HUES64 (cell line): ENCODE data around the gene LRRC7. TPM values are rescaled to one million over a fixed set of nuclear protein-coding genes. Genes with fewer than 3 reads are reported as not detected.

ENCODE experiments used
- H3K27ac ChIP-seq: 2 replicates; pipeline ENCODE4 v1.7.0; 2013; ENCODE audit warnings: low read depth, low read length, inconsistent platforms
- H3K27me3 ChIP-seq: 2 replicates; pipeline ENCODE4 v1.6.1; 2013; ENCODE audit warnings: mild to moderate bottlenecking, low read length; ENCODE audit not compliant: insufficient read depth
- H3K36me3 ChIP-seq: 2 replicates; pipeline ENCODE4 v1.6.1; 2013; ENCODE audit warnings: mild to moderate bottlenecking, low read length; ENCODE audit not compliant: insufficient read depth
- H3K4me1 ChIP-seq: 2 replicates; pipeline ENCODE4 v1.6.1; 2013; ENCODE audit warnings: mild to moderate bottlenecking, low read length, moderate library complexity; ENCODE audit not compliant: insufficient read depth
- H3K4me3 ChIP-seq: 2 replicates; pipeline ENCODE4 v1.5.1; 2013; ENCODE audit warnings: mild to moderate bottlenecking, low read length, moderate library complexity
- H3K9ac ChIP-seq: 2 replicates; pipeline ENCODE4 v1.6.1; 2013; ENCODE audit warnings: mild to moderate bottlenecking, low read depth, low read length
- H3K9me3 ChIP-seq: 2 replicates; pipeline ENCODE4 v1.6.1; 2013; ENCODE audit warnings: low read depth, low read length; ENCODE audit not compliant: insufficient read depth
- WGBS: fragments of 150-250, 120-280 bp; methylation state at CpG from one replicate; pipeline ENCODE4 v1.1.7; 2013; ENCODE audit warnings: missing lambda C conversion rate; 5-methylcytosine and 5-hydroxymethylcytosine counted together
- polyA plus RNA-seq, 2 experiments: library from polyadenylated mRNA; stranded (reverse); fragments of 50-300 nt; gene quantifications; one replicate each; pipeline ENCODE4 v1.2.3, GENCODE V29; 2013

LRRC7 gene
- 0.30 TPM for polyA plus RNA-seq (2013, experiment 1 of 2)
- 0.63 TPM for polyA plus RNA-seq (2013, experiment 2 of 2)

- Histone ChIP-seq H3K27ac (no peak within 1 kb of the TSS), H3K36me3 (no peaks in the 10 kb centered on the region), H3K27me3 (peaks cover 86% of the 10 kb centered on the region), H3K4me1 (peaks cover 6% of the 10 kb centered on the region; the same call in 1 of the 2 replicates), H3K4me3 (peak within 1 kb of the TSS; percentile 73), H3K9ac (no peak within 1 kb of the TSS), H3K9me3 (peaks cover 4% of the 10 kb centered on the region; the same call in 1 of the 2 replicates)
- WGBS = under 1% methylated on average over 61 of the region's 62 CpGs
These were observed at the start of gene LRRC7 for GRCh38 chr1:69567652-69568420. LRRC7 (plus strand) TSS chr1:69567922; CDS start chr1:69568640, 718 bp downstream.

- WGBS = 92% methylated on average over 3 of the region's 3 CpGs
- Histone ChIP-seq H3K4me1 (no peaks in the 10 kb centered on the region), H3K4me3 (no peak overlapping the region), H3K9me3 (no peaks in the 10 kb centered on the region), H3K27me3 (no peaks in the 10 kb centered on the region), H3K36me3 (no peaks in the 10 kb centered on the region), H3K27ac (no peak overlapping the region), H3K9ac (no peak overlapping the region)
These were observed 48.7 kb upstream of the LRRC7 start for GRCh38 chr1:69519006-69519405.

GRCh38 chr1:69520326-69520725 lies 47.4 kb upstream of the LRRC7 start:
- Histone ChIP-seq H3K9me3 (no peaks in the 10 kb centered on the region), H3K27ac (no peak overlapping the region), H3K27me3 (no peaks in the 10 kb centered on the region), H3K36me3 (no peaks in the 10 kb centered on the region), H3K9ac (no peak overlapping the region), H3K4me3 (no peak overlapping the region), H3K4me1 (no peaks in the 10 kb centered on the region)
- 98% methylated on average over 4 of the region's 5 CpGs for WGBS

GRCh38 chr1:69523032-69523431 lies 44.7 kb upstream of the LRRC7 start:
- Histone ChIP-seq H3K27ac (no peak overlapping the region), H3K9me3 (no peaks in the 10 kb centered on the region), H3K9ac (no peak overlapping the region), H3K27me3 (no peaks in the 10 kb centered on the region), H3K4me3 (no peak overlapping the region), H3K36me3 (no peaks in the 10 kb centered on the region), H3K4me1 (no peaks in the 10 kb centered on the region)
- WGBS = 93% methylated on average over 1 of the region's 1 CpG

GRCh38 chr1:69523461-69523860 lies 44.3 kb upstream of the LRRC7 start:
- 89% methylated on average over 7 of the region's 7 CpGs for WGBS
- H3K27ac ChIP-seq = no peak overlapping the region
- H3K36me3 ChIP-seq = no peaks in the 10 kb centered on the region
- no peaks in the 10 kb centered on the region for H3K27me3 ChIP-seq
- H3K9me3 ChIP-seq = no peaks in the 10 kb centered on the region
- H3K9ac ChIP-seq = no peak overlapping the region
- H3K4me3 ChIP-seq = no peak overlapping the region
- H3K4me1 ChIP-seq = no peaks in the 10 kb centered on the region

DNA sequence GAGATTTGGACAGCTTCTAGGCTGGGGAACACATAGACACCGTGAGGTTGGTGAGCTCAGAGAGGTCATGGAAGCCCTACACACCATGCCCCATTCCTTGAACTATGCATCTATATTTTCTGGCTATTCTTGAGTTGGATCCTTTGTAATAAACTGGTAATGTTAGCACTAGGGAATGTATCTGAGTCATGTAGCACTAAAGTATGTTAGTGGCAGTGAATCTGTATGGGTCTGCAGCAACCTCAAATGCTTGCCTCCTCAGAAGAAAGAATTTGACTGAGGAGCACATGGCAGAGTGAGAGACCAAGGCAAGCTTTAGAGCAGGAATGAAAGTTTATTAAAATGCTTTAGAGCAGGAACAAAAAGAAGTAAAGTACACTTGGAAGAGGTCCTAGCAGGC lies 43.7 kb upstream of the LRRC7 start:
- Histone ChIP-seq H3K4me3 (no peak overlapping the region), H3K4me1 (no peaks in the 10 kb centered on the region), H3K27me3 (no peaks in the 10 kb centered on the region), H3K9ac (no peak overlapping the region), H3K36me3 (no peaks in the 10 kb centered on the region), H3K27ac (no peak overlapping the region), H3K9me3 (no peaks in the 10 kb centered on the region)
- WGBS = 100% methylated on average over 1 of the region's 1 CpG

DNA sequence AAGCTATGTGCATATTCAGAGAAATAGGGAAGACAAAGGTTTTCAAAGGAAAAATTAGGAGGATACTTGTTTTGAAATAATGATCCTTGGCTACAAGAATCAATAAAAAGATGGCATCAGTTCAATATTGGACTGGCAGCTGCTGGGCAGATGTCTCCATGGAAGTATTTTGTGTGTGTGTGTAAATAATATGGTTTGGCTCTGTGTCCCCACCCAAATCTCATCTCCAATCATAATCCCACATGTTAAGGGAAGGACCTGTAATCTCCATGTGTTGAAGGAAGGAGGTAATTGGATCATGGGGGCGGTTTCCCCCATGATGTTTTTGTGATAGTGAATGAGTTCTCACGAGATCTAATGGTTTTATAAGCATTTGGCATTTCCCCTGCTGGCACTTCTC lies 40.4 kb upstream of the LRRC7 start:
- Histone ChIP-seq H3K27me3 (no peaks in the 10 kb centered on the region), H3K27ac (no peak overlapping the region)
- WGBS = 94% methylated on average over 2 of the region's 2 CpGs

GRCh38 chr1:69528376-69528775 lies 39.3 kb upstream of the LRRC7 start:
- H3K27me3 ChIP-seq = no peaks in the 10 kb centered on the region
- H3K9me3 ChIP-seq = no peaks in the 10 kb centered on the region
- no peaks in the 10 kb centered on the region for H3K36me3 ChIP-seq
- no peaks in the 10 kb centered on the region for H3K4me1 ChIP-seq
- H3K27ac ChIP-seq = no peak overlapping the region
- WGBS = 97% methylated on average over 2 of the region's 2 CpGs
- no peak overlapping the region for H3K4me3 ChIP-seq
- H3K9ac ChIP-seq = no peak overlapping the region

More for the DNA sequence above, 40.4 kb upstream of the LRRC7 start:
- no peak overlapping the region for H3K9ac ChIP-seq
- H3K4me1 ChIP-seq = no peaks in the 10 kb centered on the region
- H3K4me3 ChIP-seq = no peak overlapping the region
- H3K9me3 ChIP-seq = no peaks in the 10 kb centered on the region
- H3K36me3 ChIP-seq = no peaks in the 10 kb centered on the region

DNA sequence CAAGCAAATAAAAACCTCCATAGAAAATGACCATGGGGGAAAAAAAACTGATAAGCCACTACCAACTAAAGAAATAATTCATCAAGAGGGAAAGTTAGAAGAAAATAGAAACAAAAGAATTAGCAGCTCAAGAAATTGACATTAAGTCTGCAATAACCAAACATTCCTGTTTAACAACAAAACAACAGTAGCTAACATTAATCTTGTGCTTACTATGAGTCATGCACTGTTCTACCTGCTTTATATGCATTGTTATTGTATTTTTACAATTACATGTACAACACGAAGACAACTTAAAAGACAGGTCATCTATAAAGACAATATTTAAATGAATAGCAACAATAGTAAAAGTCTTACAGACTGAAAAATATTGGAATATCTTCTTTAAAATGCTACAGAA lies 34.4 kb upstream of the LRRC7 start:
- Histone ChIP-seq H3K27ac (no peak overlapping the region), H3K4me1 (no peaks in the 10 kb centered on the region), H3K27me3 (no peaks in the 10 kb centered on the region), H3K9ac (no peak overlapping the region), H3K4me3 (no peak overlapping the region), H3K9me3 (no peaks in the 10 kb centered on the region), H3K36me3 (no peaks in the 10 kb centered on the region)
- WGBS = no CpG with 5 or more reads among the region's 1 CpG

DNA sequence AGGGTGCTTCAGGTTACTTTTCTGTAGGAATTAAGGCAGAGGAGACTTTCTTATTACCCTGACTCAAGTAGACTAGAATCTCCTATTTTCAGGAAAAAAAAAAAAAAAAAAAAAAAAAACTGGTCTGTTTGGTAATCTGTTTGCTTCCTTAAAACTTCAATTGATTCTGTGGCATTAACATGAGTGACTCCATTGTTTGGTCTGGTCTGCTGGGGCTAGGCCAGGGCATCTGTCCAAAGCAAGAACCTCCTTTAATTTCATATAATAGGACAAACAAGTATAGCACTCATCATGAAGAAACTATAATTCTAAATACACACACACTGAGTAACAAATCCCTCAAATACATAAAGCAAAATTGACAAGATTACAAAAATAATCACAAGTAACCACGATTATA lies 32.9 kb upstream of the LRRC7 start:
- Histone ChIP-seq H3K27me3 (no peaks in the 10 kb centered on the region), H3K36me3 (no peaks in the 10 kb centered on the region), H3K4me3 (no peak overlapping the region), H3K4me1 (no peaks in the 10 kb centered on the region), H3K27ac (no peak overlapping the region), H3K9ac (no peak overlapping the region), H3K9me3 (no peaks in the 10 kb centered on the region)
- WGBS = no CpG with 5 or more reads among the region's 1 CpG

DNA sequence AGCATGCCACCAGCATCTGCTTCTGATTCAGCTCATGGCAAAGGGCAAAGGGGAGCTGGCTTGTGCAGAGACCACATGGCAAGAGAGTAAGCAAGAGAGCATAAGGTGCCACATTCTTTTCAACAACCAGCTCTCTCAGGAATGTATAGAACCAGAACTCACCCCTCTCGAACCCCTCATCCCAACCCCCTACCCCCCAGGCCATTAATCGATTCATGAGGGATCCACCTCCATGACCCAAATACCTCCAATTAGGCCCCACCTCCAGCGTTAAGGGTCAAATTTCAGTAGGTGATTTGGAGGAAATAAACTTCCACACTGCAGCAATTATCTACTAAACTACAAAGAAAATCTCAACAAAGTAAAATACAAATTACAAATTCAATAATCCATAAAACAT lies 32.2 kb upstream of the LRRC7 start:
- Histone ChIP-seq H3K4me3 (no peak overlapping the region), H3K4me1 (no peaks in the 10 kb centered on the region), H3K9ac (no peak overlapping the region), H3K27me3 (no peaks in the 10 kb centered on the region), H3K36me3 (no peaks in the 10 kb centered on the region), H3K27ac (no peak overlapping the region), H3K9me3 (no peaks in the 10 kb centered on the region)
- 89% methylated on average over 3 of the region's 3 CpGs for WGBS

GRCh38 chr1:69540052-69540451 lies 27.7 kb upstream of the LRRC7 start:
- Histone ChIP-seq H3K9ac (no peak overlapping the region), H3K9me3 (no peaks in the 10 kb centered on the region), H3K36me3 (no peaks in the 10 kb centered on the region), H3K4me3 (no peak overlapping the region), H3K27ac (no peak overlapping the region), H3K4me1 (no peaks in the 10 kb centered on the region), H3K27me3 (no peaks in the 10 kb centered on the region)
- WGBS = 88% methylated on average over 6 of the region's 6 CpGs
